HG03095 (cell line): ENCODE measurements around the gene DCLK1.
"Not testable (repeated sequence)": the region's sequence is repeated elsewhere in the genome, so short reads cannot be mapped to it uniquely, and the experiment has no call there.

Experiments used
- ATAC-seq: cut with Tn5 transposase; IDR thresholded peaks from one replicate; pipeline ENCODE4 v1.9.1; 2021; ENCODE audit warnings: moderate library complexity; ENCODE audit not compliant: unreplicated experiment

DCLK1 gene

DNA sequence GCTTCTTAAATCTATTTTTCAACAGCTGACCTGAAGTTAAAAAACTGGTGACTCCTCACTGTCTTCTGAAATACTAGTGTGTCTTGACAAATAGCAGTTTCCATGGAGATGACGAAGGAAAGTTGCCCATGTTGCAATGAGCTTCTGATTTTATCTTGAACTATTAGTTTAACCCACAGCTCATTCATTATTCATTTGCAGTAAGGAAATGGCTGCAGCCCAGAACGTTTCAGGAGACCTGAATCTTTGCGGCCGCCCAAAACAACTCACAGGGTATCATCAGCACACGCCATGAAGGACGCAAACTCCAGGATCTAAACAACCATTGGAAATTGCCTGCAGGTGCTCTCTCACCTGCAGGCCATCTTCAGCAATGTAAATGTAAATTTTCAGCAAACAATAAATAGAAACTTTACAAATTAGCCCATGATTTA lies 142.5 kb downstream of the DCLK1 start:
- ATAC-seq: no peak

DNA sequence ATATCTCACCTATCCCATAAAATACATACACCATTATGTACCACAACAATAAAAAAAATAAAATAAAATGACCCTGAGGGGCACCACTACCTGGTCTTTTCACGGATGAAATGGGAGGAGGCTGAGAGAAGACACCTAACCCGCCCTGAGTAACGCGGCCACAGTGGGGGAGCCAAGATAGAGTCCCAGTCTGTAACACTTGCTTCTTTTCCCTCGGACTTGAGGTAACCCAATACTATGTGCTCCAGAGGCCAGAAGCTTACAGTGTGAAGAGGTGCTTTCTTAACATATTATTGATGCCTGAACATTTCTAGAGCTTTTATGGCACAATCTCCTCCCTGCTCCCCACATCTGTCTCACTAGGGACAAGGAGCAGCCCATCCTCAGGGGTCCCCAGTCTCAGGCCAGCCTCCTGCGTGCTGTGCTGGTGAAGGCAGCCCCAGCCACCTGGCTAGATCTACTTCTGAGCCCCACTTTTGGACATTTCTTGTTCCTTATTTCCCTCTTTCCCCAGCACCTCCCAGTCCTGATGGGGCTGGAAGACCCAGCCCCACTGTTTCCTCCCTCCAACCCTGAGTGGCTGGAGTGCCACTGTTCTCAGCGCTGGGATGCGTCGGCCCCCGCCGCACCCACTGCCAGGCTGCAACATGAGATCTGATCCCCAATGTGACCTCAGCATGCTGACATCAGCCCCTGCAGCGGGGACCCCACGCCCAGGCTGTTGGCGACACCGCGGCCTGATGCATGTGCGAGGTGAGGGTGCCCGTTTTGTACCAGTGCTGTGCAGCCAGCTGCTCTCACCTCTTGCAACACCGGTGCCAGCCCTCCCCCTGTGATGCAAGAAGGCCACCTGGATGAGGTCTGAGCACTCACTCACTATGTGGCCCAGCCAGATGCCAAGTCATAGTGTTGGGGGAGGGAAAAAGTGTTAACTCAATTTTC lies 143.3 kb downstream of the DCLK1 start:
- ATAC-seq: no peak

GRCh38 chr13:35984776-35985453 lies 146.3 kb downstream of the DCLK1 start:
- ATAC-seq: no peak

- ATAC-seq: no peak
These were observed 146.9 kb downstream of the DCLK1 start for GRCh38 chr13:35984287-35984686.

GRCh38 chr13:35983703-35984102 lies 147.5 kb downstream of the DCLK1 start:
- ATAC-seq: not testable (repeated sequence)

DNA sequence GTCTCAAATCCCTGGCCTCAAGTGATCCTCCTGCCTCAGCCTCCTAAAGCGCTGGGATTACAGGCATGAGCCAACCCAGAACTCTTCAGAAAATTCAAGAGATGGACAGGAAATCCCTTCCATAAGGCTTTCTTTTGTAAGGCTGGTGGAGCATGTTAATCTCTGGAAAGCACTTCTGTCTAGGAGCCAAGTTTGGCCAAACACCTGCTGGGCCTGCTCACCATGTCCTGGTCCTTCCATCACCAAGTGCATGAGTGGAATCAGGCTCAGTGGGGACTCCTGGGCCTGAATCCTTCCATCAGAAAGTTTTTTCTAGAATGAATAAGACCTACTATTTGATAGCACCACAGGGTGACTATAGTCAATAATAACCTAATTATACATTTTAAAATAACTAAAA lies 148.0 kb downstream of the DCLK1 start:
- ATAC-seq: no peak

GRCh38 chr13:35979361-35979951 lies 151.7 kb downstream of the DCLK1 start:
- ATAC-seq: no peak

DNA sequence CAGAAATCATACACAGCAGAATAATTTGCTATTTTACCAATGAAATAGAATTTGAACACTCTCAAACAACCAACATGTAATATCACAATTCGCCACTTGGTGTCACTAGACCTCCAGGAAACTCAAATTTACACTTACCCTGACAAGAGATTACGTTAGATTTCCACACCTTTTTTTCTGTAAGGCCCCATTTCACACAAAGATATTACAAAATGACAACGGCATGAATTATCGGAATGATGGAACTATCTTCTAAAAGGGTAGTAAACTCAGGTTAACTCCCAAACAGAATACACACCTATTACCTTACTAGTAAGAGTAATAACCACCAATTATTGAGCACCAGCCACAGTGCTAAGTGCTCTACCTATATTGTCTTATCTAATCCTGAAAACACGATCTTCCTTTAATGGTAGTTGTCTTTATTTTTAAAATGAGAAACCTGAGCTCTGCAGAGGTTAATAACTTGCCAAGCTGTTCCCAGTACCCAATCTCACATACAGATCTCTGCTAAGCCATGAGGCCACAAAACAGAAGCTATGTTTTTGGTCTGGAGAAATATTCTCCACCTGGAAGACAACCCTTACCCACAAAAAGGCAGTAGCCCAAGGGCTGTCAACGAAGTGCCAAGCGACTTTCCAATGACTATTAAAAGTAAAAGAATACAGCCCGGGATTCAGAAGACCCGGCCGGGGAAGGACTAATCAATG lies 152.4 kb downstream of the DCLK1 start:
- ATAC-seq: no peak

DNA sequence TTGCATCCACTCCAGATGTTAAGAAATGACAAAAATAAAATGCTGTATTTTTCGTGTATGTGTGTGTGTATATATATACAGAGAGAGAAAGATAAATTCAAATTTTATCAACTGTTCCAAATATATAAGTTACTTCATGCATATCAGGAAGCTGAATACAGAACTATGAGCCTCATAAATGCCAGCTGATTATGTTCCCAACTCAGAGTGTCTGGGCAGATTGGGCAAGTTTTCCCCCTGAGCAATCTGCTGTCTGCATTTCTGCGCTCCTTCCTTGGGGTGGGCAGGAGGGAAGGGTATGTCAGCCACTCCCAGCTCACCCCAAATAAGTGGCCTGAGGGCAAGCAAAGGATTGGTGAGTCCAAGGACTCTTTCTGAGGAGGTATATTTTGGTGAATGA lies 154.1 kb downstream of the DCLK1 start:
- ATAC-seq: no peak

DNA sequence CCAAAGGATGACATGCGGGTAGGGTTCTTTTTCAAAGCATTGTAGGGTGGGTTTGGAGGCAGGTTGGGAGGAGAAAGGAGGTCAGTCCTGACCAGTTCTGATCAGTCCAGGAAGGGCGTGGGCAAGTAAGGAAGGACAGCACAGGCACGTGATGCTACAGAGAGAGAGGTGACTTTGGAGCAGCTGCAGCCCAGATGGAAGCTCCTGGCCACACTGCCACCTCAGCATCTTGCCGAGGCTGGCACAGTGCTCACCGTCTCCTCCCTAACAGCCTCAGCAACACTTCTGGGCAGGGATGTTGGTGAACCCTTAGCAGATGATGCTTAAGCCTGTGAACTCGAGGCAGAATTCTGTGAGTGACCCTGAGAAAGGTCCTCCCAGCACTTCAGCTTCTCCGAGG lies 155.1 kb downstream of the DCLK1 start:
- ATAC-seq: no peak

GRCh38 chr13:35966951-35967350 lies 164.2 kb downstream of the DCLK1 start:
- ATAC-seq: not testable (repeated sequence)

DNA sequence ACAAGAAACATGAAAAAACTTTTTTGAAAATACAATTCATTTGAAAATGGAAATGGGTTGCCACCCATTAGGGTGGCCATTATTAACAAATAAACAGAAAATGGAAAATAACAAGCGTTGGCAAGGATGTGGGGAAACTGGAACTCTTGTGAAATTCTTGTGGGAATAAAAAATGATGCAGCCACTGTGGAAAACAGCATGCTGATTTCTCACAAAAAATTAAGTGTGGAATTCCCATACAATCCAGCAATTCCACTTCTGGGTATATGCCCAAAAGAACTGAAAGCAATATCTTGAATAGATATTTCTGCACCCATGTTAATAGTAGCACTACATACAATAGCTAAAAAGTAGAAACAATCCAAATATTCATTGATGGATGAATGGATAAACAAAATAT lies 165.2 kb downstream of the DCLK1 start:
- no peak for ATAC-seq

- no peak for ATAC-seq
These were observed 165.8 kb downstream of the DCLK1 start for GRCh38 chr13:35965226-35965927.

DNA sequence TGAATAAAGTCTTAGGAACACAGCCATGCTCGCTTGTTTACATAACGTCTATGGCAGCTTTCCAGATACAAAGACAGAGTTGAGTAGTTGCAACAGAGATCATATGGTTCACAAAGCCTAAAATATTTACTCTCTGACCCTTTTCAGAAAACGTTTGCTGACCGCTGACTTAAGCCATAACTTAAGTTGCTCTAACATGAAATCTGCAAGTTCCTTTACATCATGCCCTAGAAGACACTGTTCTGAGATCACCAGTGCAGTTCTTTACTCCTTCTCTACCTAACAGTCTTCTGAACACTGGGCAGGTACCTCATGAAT lies 166.4 kb downstream of the DCLK1 start:
- no peak for ATAC-seq

GRCh38 chr13:35964011-35964862 lies 166.9 kb downstream of the DCLK1 start:
- ATAC-seq: no peak

- no peak for ATAC-seq
These were observed 169.5 kb downstream of the DCLK1 start for GRCh38 chr13:35961461-35962220.

- ATAC-seq: no peak
These were observed 170.2 kb downstream of the DCLK1 start for GRCh38 chr13:35961002-35961401.

- no peak for ATAC-seq
These were observed 173.2 kb downstream of the DCLK1 start for GRCh38 chr13:35957996-35958395.

GRCh38 chr13:35957241-35957731 lies 173.9 kb downstream of the DCLK1 start:
- no peak for ATAC-seq
